NCI-H2081 treated with DMSO at 0.1 percent for 48 hours (cell line): ENCODE measurements around the gene TMEM86B.

Source experiments
- DNase-seq: peaks from one replicate; lab custom pipeline; 2025; lab: John Stamatoyannopoulos, UW

The TMEM86B gene, protein sequence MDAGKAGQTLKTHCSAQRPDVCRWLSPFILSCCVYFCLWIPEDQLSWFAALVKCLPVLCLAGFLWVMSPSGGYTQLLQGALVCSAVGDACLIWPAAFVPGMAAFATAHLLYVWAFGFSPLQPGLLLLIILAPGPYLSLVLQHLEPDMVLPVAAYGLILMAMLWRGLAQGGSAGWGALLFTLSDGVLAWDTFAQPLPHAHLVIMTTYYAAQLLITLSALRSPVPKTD

DNA sequence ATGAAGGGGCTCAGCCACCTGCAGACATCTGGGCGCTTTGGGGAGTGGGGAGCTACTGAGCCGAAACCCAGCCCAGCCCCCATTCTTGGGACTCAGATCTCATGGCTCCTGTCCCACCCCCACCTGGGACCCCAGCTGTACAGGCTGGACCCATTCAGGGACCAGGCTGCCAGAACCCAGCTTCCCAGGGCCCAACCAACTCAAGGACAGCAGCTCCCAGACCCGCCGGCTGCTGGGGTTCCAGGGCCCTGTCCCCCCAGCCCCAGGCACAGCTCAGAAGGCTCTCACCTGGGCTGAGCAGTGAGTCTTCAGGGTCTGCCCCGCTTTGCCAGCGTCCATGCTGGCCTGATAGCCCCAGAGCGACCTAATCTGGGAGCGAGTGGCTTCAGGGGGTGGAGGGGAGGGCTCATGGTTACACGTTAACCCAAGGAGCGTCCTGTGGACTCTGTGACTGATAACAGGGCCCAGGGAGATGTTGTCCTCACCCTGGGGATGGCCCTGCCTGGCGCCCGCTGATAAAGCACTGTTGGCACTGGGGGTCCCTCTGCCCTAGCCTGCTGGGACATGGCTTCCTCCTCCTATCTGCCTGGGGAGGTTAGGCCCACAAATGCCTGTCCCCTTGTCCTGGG, at the start of gene TMEM86B:
TMEM86B (minus strand) TSS at position 361 of the 629 bp plus-strand sequence; CDS start at position 339, 22 bp downstream.
- DNase-seq, result no peak

DNA sequence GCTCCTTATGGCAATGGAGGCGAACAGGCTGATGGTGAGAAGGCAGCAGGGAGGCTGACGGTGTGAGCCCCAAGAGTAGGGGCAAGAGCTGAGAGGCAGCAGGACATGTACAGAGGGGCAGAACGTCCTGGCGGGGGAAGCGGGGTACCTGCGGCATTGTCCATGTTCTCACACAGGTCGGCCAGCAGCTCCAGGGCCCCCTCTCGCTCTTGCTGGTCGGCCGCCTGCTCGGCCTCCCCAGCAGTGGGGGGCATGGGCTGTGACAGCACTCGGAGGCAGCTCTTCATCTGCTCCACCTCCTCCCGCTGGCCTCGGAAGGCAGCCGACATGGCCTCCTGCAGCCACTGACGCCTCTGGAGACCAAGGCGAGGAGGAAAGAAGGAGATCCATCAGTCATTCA, 48.9 kb upstream of the TMEM86B start:
- no peak for DNase-seq

DNA sequence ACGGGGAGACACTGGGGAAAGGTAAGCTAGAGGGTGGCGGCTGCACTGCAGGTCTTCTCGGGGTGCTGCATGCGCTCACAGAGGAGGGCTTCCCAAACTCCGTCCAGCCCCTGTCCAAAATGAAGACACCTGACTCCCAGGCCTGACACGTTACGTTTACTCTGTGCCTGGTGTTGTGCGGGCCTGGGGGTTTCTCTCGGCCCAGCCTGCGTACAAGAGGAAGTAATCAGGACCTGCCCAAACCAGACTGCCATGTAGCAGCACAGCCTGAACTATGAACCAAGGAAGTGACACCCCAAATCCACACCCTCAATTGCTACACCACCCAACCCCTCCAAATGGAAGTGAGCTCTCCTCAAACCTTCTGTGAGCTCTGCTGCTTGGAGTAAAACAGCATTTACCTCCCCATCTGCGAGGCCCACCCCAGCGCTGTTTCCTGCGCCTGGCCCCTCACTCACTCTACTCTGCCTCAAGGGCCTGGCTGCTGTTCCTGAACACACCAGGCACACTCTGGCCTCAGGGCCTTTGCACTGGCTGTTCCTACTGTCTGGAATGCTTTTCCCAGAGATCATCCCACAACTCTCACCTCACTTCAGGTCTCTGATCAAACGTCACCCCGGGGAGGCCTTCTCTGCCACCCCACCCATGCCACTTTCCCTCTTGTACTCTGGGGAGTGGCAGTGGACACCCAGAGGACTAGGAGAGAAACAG, 48.3 kb upstream of the TMEM86B start:
- DNase-seq, result no peak

DNA sequence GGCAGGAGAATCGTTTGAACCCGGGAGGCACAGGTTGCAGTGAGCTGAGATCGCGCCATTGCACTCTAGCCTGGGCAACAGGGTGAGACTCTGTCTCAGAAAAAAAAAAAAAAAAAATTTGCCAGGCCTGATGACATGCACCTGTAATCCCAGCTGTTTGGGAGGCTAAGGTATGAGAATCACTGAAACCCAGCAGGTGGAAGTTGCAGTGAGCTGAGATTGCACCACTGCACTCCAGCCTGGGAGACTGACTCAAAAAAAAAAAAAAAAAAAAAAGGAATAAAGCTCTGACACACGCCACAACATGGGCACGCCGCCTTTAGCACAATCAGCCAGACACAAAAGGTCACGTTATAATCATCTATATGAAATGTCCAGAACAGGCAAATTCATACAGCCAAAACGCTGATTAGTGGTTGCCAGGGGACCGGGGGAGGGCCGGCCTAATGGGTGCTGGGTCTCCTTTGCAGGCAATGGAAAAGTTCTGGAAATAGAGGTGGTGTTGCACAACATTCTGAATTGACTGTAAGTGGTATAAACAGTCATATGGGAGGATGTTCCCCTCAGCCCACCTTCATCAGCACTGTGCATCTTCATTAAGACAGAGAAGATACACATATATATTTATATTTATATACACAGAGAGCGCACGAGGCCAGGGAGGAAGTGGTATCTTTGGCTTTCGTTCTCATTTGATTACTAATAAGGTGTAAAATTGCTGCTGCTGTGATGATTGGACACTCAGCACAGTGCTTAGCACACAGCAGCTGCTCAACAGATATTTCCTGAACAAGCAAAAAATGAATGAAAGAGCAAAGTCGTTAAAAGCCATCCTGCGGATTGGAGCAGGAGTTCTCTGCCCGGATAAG, 47.5 kb upstream of the TMEM86B start:
- no peak for DNase-seq

DNA sequence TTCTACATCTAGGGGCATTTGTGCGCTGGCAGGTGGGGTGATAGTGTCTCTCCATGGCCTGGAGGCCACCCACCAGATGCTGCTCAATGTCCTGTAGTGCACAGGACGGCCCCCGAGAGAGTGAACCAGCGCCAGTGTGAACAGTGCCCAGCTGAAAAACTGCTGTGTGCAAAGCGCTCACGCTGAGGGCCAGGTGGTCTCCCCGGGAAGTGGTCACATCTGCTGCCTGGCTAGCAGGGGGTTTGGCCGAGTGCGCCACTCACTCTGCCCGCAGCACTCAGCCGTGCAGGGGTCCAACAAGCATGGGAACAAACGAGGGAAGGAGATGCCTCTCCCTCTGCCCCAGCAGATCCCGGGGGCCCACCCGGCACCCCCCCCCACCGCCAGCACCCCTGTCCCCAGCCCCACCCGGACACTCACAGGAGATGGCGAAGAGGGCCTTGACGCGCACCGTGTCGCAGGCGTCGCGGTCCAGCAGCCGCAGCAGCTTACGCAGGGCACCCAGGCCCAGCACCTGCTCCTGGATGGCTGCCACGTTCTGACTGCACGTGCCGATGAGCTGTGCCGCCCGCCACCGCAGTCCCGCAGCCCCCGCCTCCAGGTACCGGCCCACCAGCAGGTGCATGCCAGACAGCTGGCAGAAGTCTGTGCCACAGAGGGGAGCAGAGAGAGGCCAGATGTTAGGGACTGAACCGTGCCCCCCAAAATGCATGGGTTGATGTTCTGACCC, 45.6 kb upstream of the TMEM86B start:
- DNase-seq, result no peak

DNA sequence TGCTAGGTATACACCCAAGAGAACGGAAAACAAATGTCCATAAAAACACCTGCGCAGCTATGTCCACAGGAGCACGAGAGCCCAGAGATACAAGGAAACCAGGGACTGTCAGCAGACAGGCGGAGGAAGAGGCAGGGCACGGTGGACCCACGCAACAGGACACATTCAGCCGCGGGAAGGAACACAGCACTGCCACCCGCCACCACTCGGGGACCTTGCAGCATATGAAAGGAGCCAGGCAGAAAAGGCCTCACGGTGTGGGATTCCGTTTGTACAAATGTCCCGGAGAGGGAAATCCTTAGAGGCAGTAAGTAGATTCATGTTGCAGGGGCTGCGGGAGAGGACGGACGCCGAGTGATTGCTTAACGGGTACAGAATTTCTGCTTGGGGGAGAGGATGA, 43.6 kb upstream of the TMEM86B start:
- no peak for DNase-seq

DNA sequence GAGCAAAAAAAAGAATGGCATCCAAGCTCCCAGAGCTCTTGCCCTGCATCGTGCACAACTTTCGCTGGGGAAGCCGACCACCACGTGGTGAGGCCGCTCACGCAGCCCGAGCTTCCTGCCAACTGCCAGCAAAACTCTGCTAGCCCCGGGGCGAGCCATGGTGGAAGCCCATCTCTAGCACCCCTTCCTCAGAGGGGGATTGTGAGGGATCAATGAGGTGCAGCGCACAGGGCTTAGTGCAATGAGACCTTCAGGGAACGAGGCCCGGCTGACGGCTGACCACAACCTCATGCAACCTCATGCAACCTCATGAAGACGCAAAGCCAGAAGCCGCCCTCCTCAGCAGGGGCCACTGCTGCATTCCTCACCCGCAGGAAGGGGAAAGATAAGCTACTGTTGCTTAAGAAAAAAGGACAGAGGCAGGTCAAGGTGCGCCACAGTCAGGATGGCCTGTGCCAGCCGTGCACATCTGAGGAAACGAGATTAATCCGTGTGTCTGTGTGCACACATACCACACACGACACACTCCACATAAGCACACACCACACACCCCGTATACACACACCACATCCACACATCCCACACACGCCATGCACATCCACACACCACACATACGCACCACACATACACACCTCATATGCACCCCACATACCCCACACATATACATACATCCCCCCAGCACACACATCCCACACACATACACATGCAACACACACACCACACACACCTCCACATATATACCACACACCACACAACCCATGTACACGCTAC, 41.8 kb upstream of the TMEM86B start:
- no peak for DNase-seq

DNA sequence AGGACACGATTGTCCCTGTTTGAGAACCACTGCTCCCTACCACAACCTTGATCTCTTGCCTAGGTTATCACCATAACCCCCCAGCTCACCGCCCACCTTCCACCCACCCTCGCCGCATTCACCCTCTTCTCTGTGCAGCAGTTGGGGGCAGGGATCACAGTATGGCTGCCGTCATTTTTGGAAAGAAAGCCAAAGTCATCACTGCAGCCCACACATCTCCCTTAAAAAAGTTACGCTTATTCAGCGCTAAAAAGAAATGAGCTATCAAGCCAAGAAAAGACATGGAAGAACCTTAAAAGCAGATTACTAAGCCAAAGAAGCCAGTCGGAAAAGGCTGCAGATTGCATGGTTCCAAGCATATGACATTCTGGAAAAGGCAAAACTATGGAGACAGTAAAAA, 40.7 kb upstream of the TMEM86B start:
- DNase-seq, result no peak

DNA sequence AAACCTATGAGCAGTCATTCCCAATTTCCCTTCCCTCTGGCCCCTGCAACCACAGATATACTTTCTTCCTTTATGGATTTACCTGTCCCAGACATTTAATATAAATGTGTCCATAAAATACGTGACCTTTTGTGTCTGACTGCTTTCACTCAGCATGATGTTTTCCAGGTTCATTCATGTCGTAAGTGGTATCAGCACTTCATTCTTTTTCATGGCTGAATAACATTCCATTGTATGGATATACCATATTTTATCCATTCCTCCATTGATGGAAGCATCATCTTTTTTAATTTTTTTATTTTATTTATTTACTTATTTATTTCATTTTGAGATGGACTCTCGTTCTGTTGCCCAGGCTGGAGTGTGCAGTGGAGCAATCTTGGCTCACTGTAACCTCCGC, 38.3 kb upstream of the TMEM86B start:
- no peak for DNase-seq

DNA sequence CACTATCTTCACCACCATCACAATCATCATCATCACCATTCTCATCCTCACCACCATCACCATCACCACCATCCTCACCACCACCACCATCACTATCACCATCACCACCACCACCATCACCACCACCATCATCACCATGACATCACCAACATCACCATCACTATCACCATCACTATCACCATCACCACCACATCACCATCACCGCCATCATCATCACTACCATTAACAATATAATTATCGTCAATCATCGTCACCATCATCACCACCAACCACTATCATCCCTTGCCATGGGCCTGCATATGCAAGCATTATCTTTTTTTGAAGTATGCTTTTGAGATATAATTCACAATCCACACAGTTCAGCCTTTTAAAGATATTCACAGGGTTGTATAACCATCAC, 37.8 kb upstream of the TMEM86B start:
- no peak for DNase-seq

DNA sequence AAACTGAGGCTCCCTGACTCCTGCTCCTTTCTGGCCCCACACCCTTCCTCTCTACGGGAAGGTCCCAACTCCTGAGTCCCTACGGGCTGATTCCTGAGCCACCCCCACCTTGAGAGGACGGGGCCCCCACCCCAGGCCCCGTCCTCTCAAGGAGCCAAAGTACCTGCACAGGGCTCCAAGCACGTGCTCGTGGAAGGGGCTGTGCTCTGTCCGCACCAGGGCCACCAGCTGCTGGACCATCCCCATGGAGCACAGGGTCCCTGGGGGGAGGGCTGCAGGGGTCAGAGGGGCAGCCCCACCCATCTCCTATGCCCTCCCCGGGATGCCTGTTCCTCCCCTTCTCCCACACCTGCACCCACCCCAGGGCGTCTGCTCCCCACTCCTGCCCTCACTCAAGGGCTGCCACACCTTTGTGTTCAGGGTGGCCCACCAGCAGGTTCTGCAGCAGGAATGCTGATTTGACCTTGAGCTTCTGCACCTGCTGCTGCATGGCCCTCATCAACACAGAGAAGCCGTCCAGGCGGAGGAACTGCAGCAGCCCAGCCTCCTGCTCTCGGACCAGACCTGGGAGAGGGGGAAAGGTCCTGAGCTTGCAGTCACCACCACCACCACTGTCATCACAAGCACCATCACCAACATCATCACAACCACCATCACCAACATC, 37.3 kb upstream of the TMEM86B start:
- no peak for DNase-seq

DNA sequence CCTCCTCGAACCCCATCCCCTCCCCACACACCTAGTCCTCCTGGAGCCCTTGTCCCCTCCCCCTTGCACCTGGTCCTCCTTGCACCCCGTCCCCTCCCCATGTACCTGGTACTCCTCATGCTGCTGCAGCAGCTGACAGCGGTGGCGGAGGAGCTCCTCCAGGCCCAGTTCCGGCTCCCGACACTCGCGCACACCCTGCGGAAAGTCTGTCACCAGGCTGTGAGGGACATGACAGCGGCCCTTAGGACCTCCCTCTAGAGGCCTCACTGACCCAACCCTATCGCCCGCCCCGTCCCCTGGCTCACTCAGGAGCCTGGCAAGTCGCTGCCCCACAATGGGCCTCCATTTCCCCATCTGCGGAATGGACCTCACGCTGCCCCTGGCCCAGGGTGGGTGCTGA, 36.6 kb upstream of the TMEM86B start:
- no peak for DNase-seq

DNA sequence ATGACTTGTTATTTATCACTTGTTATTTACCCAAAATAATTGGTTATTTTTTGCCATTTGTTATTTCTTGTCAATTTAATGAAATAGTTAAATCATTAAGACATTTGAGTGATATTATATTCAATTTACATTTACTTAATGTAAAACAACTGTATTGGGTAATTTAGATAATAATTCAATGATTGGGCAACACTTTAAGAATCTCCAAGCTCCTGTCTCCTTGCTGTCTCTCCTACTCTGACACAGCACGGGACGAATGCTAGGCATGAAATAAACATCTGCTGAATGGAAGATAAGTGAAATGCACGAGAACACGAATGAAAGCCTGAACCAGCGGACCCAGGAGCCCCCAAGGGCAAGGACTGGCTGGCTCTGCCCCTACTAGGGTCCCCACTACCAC, 36.0 kb upstream of the TMEM86B start:
- DNase-seq, result no peak

DNA sequence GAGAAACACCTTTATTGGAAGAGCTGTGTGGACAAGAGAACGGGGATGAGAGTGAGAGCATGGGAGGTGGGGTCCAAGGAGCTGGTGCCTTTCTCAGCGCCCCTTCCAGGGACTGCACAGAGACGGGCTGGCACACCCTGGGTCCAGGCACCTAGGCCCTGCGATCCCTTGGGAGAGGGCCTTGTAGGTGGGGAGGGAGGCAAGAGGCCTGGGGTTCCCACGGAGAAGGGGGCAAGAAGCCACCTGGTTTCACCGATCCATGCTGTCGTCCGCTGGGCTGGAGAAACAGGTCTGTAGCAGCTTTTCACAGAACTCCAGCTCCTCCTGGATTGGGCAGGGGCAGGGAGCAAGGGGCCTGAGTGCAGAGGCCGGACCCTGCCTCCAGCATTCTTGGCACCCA, 33.8 kb upstream of the TMEM86B start:
- no peak for DNase-seq

DNA sequence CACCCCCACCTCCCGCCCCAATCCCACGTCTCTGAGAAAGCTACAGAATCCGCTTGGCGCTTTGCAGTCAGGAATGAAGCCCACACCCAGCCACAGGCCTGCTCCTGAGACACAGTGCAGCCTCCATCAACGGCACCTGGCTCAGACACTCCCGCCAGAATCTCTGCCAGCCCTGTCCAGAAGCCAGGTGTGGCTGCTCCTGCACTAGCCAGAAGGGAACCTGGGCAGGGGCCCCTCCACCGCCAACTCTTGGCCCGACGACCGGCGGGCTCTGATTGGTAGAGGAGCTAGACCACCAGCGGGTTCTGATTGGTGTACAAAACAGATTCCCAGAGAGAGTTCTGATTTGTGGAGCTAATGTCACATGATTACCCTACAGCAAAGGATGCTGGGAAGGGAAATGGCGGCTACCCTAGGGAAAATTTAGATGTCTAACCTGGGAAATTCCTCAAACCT, 33.1 kb upstream of the TMEM86B start:
- no peak for DNase-seq

DNA sequence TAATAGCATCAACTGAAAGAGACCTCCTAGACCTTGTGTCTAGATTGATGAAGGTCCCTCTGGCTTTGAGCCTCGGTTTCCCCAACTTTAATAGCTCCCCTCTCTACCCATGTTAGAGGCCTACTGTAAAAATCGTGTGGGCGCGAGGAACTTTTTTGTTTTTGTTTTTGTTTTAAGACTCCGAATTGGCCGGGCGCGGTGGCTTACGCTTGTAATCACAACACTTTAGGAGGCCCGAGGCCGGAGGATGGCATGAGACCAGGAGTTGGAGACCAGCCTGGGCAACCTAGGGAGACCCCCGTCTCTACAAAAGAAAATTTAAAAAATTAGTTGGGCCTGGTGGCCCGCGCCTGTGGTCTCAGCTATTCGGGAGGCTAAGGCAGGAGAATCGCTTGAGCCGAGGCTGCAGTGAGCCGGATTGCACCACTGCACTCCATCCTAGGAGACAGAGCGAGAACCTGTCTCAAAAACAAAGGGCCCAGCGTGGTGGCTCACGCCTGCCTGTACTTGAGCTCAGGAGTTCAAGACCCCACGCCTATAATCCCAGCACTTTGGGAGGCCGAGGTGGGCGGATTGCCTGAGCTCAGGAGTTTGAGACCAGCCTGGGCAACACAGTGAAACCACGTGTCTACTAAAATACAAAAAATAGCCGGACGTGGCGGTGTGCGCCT, 31.1 kb upstream of the TMEM86B start:
- no peak for DNase-seq

DNA sequence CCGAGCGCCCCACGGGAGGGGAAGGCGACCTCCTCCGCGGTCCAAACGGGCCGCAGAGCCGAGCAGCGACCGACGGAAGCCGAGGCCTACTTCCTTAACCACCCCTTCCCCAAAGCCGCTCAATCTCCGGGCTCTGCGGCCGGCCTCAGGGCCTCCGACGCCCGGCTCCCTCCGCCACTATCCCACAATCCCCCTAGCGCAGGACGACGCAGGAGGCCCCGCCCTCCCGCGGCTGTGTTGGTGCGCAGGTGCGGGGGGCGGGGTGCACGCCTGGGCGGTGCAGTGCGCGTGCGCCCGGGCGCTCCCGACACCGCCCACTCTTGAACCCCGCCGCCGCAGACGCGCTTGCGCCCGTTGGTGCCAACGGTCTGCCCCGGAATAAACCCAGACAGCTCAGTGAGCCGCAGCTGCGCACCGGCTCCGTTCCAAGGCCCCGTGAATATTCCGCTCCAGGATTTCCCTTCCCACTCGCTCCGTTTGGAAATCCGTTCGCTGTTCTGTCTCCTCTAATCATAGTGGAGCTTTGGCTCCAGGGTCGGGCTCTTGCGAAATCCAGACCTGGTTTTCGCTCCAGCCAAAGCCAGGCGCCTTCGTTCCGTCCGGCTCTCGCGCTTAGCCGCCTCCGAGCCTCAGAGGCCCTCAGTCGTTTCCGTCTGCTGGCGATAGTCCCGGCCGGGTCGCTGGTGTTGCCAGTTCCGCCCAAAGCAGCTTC, 30.4 kb upstream of the TMEM86B start, which contains the start of gene PPP6R1:
PPP6R1 (minus strand) TSS at position 190 of the 712 bp plus-strand sequence. CDS start 11,914 bp downstream, outside the sequence.
- peak; percentile 97 for DNase-seq

DNA sequence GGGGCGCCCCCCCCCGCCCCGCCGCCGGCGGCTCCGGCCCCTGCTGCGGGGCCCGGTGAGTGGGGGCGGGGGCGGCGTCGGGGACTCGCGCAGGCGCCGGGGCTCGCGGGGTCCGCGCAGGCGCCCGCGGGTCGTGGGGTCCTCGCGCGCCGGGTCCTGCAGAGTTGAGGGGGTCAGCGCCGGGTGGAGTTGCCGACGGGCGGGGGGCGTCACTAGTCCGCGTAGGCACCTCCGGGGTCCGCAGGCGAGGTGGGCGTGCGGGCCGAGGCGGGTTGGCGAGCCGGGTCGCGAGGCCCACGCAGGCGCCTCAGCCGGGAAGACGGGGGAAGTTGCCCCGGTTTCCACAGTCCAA, 29.9 kb upstream of the TMEM86B start:
- DNase-seq, result no peak
